UCSD-AML1 (cell line): ENCODE data around the gene B4GALT6.

Source experiments
- DNase-seq: peaks from one replicate; lab custom pipeline; 2025; ENCODE audit not compliant: unreplicated experiment; lab: John Stamatoyannopoulos, UW

B4GALT6 gene

GRCh38 chr18:31598021-31598805 is 86.2 kb downstream of the B4GALT6 start:
- DNase-seq = no peak

GRCh38 chr18:31596081-31596872 is 88.1 kb downstream of the B4GALT6 start:
- no peak for DNase-seq

GRCh38 chr18:31595121-31595771 is 89.1 kb downstream of the B4GALT6 start:
- DNase-seq = no peak

- DNase-seq = no peak
These were observed 91.7 kb downstream of the B4GALT6 start for GRCh38 chr18:31592506-31593157.

- DNase-seq = no peak
These were observed 92.8 kb downstream of the B4GALT6 start, which contains the start of gene TTR for GRCh38 chr18:31591628-31592027. TSS of gene TTR (plus strand) at chr18:31591877. CDS start at chr18:31591903, 26 bp downstream.

GRCh38 chr18:31591113-31591512 is 93.3 kb downstream of the B4GALT6 start:
- no peak for DNase-seq

GRCh38 chr18:31590570-31590969 is 93.8 kb downstream of the B4GALT6 start:
- DNase-seq = no peak

- no peak for DNase-seq
These were observed 96.9 kb downstream of the B4GALT6 start for GRCh38 chr18:31587529-31587928.

GRCh38 chr18:31586616-31587015 is 97.8 kb downstream of the B4GALT6 start:
- no peak for DNase-seq

GRCh38 chr18:31585991-31586390 is 98.4 kb downstream of the B4GALT6 start:
- no peak for DNase-seq

GRCh38 chr18:31583185-31583854 is 101.1 kb downstream of the B4GALT6 start:
- DNase-seq = no peak

GRCh38 chr18:31581498-31582197 is 102.7 kb downstream of the B4GALT6 start:
- no peak for DNase-seq

GRCh38 chr18:31579375-31579774 is 105.0 kb downstream of the B4GALT6 start:
- DNase-seq = no peak

- DNase-seq = no peak
These were observed 106.3 kb downstream of the B4GALT6 start for GRCh38 chr18:31578126-31578525.

GRCh38 chr18:31577195-31577594 is 107.2 kb downstream of the B4GALT6 start:
- no peak for DNase-seq

- DNase-seq = no peak
These were observed 107.7 kb downstream of the B4GALT6 start for GRCh38 chr18:31576670-31577069.

GRCh38 chr18:31575515-31576257 is 108.7 kb downstream of the B4GALT6 start:
- no peak for DNase-seq

- DNase-seq = no peak
These were observed 110.0 kb downstream of the B4GALT6 start for GRCh38 chr18:31574359-31574758.
